Measurements from ENCODE around the gene RUFY4. TPM values are rescaled to one million over a fixed set of nuclear protein-coding genes. Genes with fewer than 3 reads are reported as not detected.

The RUFY4 gene
- total RNA-seq, 1 experiment from 2014 or later: not detected

Other genes starting within 250 kb of the RUFY4 start
- 2.5 and 3.6 TPM in 2 replicates for gene TNS1, start 66.3 kb upstream of the RUFY4 start, total RNA-seq (2014; rRNA removed; shearing (Covaris generic))
- gene CXCR2, start 56.8 kb downstream of the RUFY4 start, total RNA-seq (2014; rRNA removed; shearing (Covaris generic)): not detected in 2 replicates
- gene CXCR1, start 97.7 kb downstream of the RUFY4 start, total RNA-seq (2014; rRNA removed; shearing (Covaris generic)): not detected in 2 replicates
- gene ARPC2, start 147.9 kb downstream of the RUFY4 start, total RNA-seq (2014; rRNA removed; shearing (Covaris generic)): 600 and 648 TPM in 2 replicates
- gene GPBAR1, start 191.8 kb downstream of the RUFY4 start, total RNA-seq (2014; rRNA removed; shearing (Covaris generic)): 0.12 TPM in 1 of 2 replicates, not detected in the other
- gene AAMP, start 200.9 kb downstream of the RUFY4 start, total RNA-seq (2014; rRNA removed; shearing (Covaris generic)): 126 and 163 TPM in 2 replicates
- 85.5 and 98.8 TPM in 2 replicates for gene PNKD, start 201.3 kb downstream of the RUFY4 start, total RNA-seq (2014; rRNA removed; shearing (Covaris generic))
- 151 and 154 TPM in 2 replicates for gene TMBIM1, start 223.2 kb downstream of the RUFY4 start, total RNA-seq (2014; rRNA removed; shearing (Covaris generic))